GM19035 (cell line): ENCODE results near the gene ZIC4.

Source experiments
- ATAC-seq: cut with Tn5 transposase; IDR thresholded peaks from one replicate; pipeline ENCODE4 v1.9.1; 2021; ENCODE audit not compliant: unreplicated experiment

ZIC4 gene

GRCh38 chr3:147391781-147392624 is 14.3 kb downstream of the ZIC4 start:
- no peak for ATAC-seq

- ATAC-seq = no peak
Measured at GRCh38 chr3:147390589-147391569, 15.5 kb downstream of the ZIC4 start.

GRCh38 chr3:147389717-147390116 is 16.6 kb downstream of the ZIC4 start:
- ATAC-seq = no peak

- no peak for ATAC-seq
Measured at GRCh38 chr3:147388700-147389580, 17.4 kb downstream of the ZIC4 start.

GRCh38 chr3:147387885-147388699 is 18.3 kb downstream of the ZIC4 start:
- ATAC-seq = no peak

- ATAC-seq = no peak
Measured at GRCh38 chr3:147387291-147387884, 19.0 kb downstream of the ZIC4 start.

GRCh38 chr3:147385059-147386012 is 21.0 kb downstream of the ZIC4 start:
- no peak for ATAC-seq

GRCh38 chr3:147384210-147385058 is 21.9 kb downstream of the ZIC4 start:
- ATAC-seq = no peak

GRCh38 chr3:147383617-147384016 is 22.7 kb downstream of the ZIC4 start:
- no peak for ATAC-seq

- no peak for ATAC-seq
Measured at GRCh38 chr3:147381596-147381995, 24.7 kb downstream of the ZIC4 start.

GRCh38 chr3:147380977-147381376 is 25.4 kb downstream of the ZIC4 start:
- ATAC-seq = no peak

- no peak for ATAC-seq
Measured at GRCh38 chr3:147380387-147380951, 25.9 kb downstream of the ZIC4 start.

GRCh38 chr3:147379651-147380050 is 26.7 kb downstream of the ZIC4 start:
- ATAC-seq = no peak

- ATAC-seq = no peak
Measured at GRCh38 chr3:147377412-147378367, 28.7 kb downstream of the ZIC4 start.

- ATAC-seq = no peak
Measured at GRCh38 chr3:147373301-147373700, 33.0 kb downstream of the ZIC4 start.

GRCh38 chr3:147372525-147373027 is 33.8 kb downstream of the ZIC4 start:
- no peak for ATAC-seq
